ENCODE data around the gene ATRIP.

- TF ChIP-seq POLR2A (IDR thresholded peaks at IDR 0.05; ENCODE audit: low read depth, low read length) (no peak), POLR2AphosphoS5 (IDR thresholded peaks at IDR 0.05; ENCODE audit: low read depth, low read length) (no peak), TAF1 (IDR thresholded peaks at IDR 0.05; ENCODE audit: low read depth, low read length) (no peak), SPI1 (IDR thresholded peaks at IDR 0.05; ENCODE audit: low read depth, low read length) (no peak), PAX5 (IDR thresholded peaks at IDR 0.05; ENCODE audit: insufficient read depth, low read length, severe bottlenecking) (no peak), POU2F2 (IDR thresholded peaks at IDR 0.05; ENCODE audit: low read depth, low read length) (no peak)
Measured at GRCh38 chr3:48412375-48413001, 34.0 kb upstream of the ATRIP start.
